GM19468 (cell line): Measurements from ENCODE around the gene ACSL5.
"Not testable (repeated sequence)": the region's sequence is repeated elsewhere in the genome, so short reads cannot be mapped to it uniquely, and the experiment has no call there.

Experiments used
- ATAC-seq: cut with Tn5 transposase; IDR thresholded peaks from one replicate; pipeline ENCODE4 v1.9.1; 2021; ENCODE audit warnings: mild to moderate bottlenecking, moderate library complexity, moderate number of reproducible peaks; ENCODE audit not compliant: unreplicated experiment; ENCODE audit errors: extremely low read depth

The ACSL5 gene

GRCh38 chr10:112349521-112350085, 24.3 kb upstream of the ACSL5 start:
- ATAC-seq = no peak

- ATAC-seq = no peak
Observed at GRCh38 chr10:112351146-112351545, 22.8 kb upstream of the ACSL5 start.

- no peak for ATAC-seq
Observed at GRCh38 chr10:112352044-112352443, 21.9 kb upstream of the ACSL5 start.

DNA sequence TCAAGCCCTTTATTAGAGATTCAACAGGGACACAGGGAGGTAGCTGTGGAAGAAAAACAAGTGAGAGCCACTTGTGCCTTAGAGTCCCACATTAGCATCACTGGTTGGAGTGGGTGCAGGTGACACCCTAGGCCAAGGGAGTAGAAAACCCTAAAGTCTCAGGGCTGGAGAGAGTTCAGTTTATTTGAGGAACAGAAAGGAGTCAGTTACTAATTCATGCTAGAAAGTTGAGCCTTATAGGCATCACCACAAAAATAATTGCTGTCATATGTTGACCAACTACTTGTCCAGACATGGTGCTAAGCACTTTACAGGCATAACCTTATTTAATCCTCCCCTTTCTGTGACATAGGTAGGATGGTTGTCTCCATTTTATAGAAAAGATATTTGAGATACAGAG, 20.9 kb upstream of the ACSL5 start:
- no peak for ATAC-seq

DNA sequence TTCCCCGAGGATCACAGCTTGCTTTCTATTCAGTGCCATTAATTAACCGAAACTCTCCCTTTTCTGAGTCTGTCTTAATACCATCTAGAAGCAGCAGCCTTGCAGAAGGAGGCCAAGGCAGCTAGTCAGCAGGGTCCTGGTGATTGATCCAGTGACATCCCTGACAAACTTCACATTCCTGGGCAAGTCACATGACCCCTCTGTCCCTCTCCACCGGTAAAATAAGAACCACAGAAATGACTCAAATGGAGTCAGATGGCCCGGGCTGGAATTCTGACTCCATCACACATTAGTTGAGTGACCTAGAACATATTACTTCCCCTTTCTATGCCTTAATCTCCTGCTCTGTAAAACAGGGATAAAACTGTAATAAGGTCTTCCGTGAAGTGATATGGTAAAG, 17.2 kb upstream of the ACSL5 start:
- no peak for ATAC-seq

GRCh38 chr10:112359606-112360307, 14.2 kb upstream of the ACSL5 start:
- no peak for ATAC-seq

DNA sequence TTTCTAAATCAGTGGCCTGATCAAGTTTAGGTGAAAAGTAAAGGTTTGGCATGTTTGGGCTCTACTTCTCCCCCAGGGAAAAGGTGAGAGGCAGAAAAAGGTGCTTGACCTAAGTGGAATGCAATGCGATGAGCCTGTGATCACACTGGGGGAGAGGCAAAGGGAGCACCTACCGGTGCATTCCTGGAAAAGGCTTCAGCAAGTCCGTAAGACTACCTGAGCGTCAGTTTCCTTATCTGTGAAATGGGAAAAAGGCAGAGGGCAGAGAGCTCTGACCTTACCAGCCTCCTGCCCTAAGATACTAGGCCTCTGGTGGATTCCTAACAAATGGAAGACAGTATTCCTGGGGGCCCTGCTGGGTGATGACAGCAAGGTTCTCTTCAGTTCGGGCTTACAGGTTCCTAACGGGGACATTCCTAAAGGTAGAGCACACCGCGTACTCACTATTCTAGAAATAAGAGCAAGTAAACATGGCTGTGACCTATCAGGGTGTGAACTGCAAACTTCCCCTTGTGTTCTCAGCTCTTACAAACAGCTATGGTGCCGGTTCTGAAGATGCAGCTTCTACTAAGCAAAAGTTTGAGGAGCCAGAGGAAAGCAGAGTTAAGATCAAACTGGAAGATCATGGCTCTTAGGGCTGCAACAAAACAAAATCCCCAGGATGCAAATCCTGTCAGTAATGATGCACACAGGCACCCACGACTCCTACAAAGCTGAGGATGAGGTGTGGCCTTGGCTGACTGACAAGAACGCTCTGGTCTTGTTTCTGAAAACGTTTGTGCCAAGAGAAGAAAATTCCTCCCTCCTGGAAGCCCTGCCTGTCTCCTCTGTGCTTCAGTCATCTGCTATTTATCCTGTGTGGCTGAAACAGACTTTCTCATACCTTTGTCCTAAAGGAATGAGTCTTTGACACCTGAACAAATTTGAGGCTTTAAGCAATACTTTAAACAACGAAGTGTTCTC, 13.3 kb upstream of the ACSL5 start:
- ATAC-seq = no peak

DNA sequence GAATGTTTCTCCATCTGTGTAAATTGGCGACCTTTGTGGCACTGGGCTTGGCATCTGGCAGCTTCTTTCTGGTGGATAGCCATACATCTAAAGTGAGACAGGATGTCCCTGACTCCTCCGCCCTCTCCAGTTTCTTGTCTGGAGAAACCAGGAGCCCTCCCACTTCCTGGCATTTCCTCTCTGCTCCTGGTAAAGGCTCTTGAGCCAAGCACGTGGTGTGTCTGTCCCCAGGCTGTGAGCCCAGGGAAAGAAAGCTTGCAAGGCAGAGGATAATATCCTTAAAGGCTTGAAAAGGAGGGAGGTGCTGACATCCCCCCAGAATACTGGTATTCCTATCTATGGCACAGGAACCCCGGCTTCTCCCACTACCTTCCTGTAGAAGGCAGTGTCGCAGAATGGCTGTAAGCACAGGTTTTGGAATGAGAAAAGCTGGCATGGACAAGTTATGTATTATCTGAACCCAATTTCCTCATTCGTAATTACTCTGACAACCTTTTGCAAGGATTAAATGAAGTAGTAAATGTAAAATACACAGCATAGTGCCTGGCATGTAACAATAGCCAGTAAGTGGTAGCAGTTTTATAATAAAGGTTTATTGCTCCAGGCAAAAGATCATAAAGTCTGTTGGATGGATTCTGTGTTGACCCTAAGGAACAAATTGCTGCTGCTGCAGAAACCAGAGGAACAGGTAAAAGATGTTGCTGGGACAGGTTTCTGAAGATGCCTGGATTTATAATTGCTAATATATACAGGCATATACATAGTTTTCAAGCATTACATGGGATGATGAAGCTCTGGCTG, 11.8 kb upstream of the ACSL5 start:
- no peak for ATAC-seq

DNA sequence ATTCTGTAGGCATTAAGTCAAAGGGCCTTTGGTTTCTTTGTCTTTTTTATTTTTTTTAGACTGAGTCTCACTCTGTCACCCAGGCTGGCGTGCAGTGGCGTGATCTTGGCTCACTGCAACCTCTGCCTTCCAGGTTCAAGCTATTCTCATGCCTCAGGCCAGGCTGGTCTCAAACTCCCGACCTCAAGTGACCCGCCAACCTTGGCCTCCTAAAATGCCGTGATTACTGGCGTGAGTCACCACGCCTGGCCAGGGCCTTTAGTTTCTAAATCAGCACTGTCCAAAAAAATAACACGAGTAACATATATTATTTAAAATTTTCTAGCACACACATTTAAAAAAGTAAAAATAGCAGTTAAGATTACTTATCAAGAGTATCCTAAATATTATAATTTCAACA, 11.1 kb upstream of the ACSL5 start:
- no peak for ATAC-seq

- no peak for ATAC-seq
Observed at GRCh38 chr10:112363696-112364688, 9.9 kb upstream of the ACSL5 start.

DNA sequence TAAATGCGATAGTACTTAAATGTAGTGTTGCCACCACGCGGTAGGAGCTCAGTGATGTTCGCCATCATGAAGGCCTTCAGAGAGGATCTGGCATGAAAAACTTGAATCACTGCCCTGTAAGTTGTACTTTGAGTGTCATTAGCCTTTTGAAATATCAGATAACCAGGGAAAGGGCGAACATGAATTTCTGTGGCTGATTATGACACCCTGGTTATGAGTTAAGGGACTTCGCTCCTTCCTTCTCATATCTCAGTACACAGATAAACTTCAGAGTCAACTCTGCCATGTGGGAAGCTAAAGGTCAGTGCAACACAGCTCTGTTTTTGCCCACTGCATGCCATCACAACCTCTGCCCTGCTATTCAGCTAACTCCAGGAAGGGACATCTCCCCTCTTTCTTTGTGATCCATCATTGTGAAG, 8.9 kb upstream of the ACSL5 start:
- no peak for ATAC-seq

DNA sequence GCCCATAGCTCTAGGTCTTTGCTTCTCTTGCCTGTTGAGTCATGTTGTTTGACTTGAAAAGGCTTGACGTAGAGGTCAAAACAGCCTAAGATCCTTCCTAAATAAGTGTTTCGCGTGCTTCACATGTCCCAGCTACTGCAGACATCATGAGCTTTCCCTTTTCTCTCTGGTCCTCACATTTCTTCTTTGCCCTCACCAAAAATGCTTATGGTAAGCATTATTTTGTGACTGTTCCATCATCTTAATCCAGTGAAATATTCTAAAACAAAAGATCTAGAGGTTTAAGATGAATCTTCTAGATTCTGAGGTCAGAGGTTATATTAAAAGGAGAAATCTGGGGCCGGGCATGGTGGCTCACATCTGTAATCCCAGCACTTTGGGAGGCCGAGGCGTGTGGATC, 8.5 kb upstream of the ACSL5 start:
- no peak for ATAC-seq

- no peak for ATAC-seq
Observed at GRCh38 chr10:112366992-112367391, 6.9 kb upstream of the ACSL5 start.

GRCh38 chr10:112367516-112367915, 6.4 kb upstream of the ACSL5 start:
- ATAC-seq = no peak

- ATAC-seq = peak; percentile 98
Observed at GRCh38 chr10:112369495-112370423, 4.2 kb upstream of the ACSL5 start.

DNA sequence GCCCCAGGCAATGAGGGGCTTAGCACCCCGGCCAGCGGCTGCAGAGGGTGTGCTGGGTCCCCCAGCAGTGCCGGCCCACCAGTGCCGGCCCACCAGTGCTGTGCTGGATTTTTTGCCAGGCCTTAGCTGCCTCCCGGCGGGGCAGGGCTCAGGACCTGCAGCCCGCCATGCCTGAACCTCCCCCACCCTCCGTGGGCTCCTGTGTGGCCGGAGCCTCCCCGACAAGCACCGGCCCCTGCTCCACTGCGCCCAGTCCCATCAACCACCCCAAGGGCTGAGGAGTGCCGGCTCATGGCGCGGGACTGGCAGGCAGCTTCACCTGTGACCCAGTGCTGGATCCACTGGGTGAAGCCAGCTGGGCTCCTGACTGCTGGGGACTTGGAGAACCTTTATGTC, 3.5 kb upstream of the ACSL5 start:
- no peak for ATAC-seq

- ATAC-seq = not testable (repeated sequence)
Observed at GRCh38 chr10:112371326-112371725, 2.6 kb upstream of the ACSL5 start.

DNA sequence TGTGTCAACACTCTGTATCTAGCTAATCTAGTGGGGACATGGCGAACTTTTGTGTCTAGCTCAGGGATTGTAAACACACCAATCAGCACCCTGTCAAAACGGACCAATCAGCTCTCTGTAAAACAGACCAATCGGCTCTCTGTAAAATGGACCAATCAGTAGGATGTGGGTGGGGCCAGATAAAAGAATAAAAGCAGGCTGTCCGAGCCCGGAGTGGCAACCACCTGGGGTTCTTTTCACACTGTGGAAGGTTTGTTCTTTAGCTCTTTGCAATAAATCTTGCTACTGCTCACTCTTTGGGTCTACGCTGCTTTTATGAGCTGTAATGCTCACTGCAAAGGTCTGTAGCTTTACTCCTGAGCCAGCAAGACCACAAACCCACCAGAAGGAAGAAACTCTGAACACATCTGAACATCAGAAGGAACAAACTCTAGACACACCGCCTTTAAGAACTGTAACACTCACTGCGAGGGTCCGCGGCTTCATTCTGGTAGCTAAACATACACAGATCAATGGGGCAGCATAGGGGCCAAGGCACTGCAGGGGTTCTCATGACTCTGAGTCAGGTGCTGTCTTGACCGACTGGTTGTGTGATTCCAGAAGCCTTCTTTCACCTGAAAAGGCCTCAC, 1.6 kb upstream of the ACSL5 start:
- ATAC-seq = not testable (repeated sequence)
